ENCODE data around the gene L3HYPDH.
"Not testable (repeated sequence)": the region's sequence is repeated elsewhere in the genome, so short reads cannot be mapped to it uniquely, and the experiment has no call there.

Gene L3HYPDH

DNA sequence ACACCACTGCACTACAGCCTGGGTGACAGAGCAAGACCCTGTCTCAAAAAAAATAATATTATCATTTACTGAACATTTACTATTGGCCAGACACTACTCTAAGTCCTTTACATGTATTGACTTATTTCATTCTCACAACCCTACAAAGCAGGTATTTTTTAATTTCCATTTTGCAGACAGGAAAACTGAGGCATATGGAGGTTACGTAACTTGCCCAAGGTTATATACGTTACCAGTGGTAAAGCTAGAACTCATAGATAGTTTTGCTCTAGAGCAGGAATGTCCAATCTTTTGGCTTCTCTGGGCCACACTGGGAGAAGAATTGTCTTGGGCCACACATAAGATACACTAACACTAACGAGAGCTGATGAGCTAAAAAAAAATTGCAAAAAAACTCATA, 5.7 kb downstream of the L3HYPDH start:
- no peak for DNase-seq (ENCODE audit: low spot score)

DNA sequence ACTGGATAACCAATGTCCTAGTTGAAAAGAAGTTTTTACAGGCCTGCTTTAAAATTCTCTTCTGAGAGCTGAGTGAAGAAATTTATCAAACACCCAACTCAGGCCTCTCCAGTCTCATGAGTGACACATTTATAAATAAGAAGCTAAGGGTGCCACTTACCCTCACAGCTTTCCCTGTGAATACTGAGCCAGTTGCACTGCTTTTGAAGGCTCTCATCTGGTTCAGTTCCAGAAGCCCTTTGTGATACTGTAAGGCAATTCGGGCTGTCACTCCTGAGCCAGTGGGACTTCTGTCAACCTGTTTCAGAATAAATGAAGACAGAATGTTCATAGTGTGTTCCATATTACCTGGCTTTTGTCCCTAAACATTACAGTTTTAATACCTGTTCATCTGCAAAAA, 8.5 kb downstream of the L3HYPDH start:
- DNase-seq (ENCODE audit: low spot score), result no peak

DNA sequence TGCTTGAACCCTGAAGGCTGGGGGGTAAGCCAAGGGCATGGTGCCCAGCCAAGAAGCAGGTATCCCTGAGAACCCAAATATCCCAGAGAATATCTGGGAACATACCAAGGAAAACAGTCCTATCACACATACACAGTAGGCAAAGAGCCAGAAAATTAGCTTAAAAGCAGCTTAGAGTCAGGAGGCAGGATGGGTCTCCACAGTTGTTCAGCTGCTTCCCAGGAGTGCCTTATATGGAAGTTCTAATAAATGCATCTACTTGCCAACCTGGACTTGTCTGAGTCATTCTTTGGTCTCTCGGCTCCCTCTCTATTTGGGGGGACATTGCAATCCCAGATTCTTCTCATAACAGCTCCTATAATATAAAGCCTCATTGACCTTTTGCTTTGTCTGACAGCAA, 10.0 kb downstream of the L3HYPDH start:
- DNase-seq (ENCODE audit: low spot score), result no peak

GRCh38 chr14:59465316-59466135, 18.7 kb downstream of the L3HYPDH start, which contains the start of gene GPR135:
Gene GPR135, minus strand, starts transcription at chr14:59465380. Its CDS starts 154 bp downstream, at chr14:59465226.
- DNase-seq (ENCODE audit: low spot score), result no peak

DNA sequence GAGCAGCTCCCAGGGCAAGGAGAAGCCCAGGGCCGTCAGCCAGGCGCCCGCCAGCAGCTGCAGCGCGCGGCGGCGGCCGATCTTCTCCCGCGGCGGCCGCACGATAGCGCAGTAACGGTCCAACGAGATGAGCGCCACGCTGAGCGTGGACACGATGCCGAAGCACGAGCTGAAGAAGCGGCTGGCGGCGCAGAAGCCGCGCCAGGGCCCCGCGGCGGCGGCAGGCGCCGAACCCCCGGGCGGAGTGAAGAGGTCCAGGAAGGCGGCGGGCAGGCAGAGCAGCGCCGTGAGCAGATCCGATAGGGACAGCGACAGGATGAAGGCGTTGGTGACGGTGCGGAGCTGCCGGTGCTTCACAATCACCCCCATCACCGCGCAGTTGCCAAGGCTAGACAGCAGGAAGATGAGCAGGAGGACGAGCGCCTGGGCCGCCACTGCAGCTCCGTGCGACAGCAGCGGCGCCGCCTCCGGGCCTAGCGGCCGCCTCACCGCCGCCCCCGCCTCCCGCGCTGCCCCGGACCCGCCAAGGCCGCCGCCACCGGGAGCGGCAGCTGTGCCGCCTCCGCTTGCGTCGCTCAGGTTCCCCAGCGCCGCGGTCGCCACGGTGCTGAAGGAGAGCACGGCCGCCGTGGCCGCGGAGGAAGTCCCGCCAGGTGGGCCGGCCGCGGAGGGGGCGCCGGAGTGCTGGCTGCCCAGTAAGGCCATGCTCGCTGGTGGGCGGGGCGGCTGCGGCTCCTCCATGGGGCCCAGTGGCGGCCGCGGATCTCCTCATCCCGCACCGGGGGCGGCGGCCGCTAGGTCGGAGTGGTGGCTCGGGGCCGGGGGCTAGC, 19.5 kb downstream of the L3HYPDH start:
- DNase-seq (ENCODE audit: low spot score), result no peak

DNA sequence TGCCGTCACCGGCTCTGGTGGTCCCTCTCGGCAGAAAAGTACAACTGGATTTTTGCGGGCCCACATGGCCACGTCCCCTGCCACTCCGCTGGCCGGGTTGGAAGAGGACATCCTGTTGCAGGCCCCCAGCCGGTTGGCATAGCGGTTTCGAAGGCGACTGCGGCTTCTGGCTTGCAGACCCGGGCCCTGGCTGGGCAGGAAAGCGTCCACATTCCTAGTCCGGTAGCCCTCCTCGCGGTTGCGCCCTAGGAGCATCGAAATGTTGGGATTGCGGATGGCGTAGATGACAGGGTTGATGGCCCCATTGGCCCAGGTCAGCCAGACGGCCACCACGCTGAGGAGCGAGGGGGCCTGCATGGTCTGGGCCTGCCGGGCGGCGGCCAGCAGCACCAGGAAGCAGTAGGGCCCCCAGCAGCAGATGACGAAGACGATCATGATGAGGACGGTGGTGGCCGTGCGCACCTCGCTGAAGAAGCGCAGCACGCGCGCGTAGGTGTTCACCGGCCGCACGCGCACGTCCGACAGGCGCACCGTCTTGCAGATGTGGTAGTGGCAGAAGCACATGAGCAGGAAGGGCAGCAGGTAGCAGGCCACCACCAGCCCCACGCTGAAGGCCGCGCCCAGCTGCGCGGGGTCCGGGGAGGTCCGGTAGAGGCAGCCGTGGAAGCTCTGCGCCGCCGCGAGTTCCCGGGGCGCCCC, 20.3 kb downstream of the L3HYPDH start:
- DNase-seq (ENCODE audit: low spot score), result no peak

DNA sequence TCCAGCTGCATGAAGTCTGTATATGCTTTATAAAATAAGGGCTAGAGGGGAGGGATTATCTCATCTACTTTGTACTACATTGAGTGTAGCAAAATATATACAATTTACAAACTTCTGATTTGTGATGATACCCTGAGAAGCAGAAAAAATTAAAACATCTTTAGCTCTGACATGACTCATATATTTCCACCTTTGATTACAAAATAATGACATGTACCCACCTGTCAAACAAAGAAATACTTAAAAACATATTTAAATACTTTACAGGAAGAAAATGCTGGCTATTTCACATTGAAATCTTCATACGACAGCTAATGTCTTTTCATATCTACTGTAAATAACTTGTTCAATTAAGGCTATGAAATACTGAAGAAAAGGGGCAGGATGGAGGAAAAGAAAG, 22.3 kb downstream of the L3HYPDH start:
- DNase-seq (ENCODE audit: low spot score), result no peak

DNA sequence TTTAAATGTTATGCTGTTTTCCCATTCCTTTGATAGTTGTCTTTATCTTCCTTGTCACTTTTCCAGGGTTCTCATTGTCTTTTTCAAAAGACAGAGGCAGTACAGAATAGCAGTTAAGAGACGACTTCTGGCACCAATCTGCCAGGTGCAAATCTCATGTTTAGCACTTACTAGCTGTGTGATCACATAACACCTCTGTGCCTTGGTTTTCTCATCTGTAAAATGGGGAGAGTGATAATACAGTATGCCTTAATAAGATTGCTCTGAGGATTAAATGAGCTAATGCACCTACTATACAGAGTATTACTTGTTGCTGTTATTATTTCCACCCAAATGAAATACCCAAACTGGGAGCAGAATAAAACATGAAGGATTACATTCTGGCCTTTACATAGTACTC, 23.8 kb downstream of the L3HYPDH start:
- no peak for DNase-seq (ENCODE audit: low spot score)

DNA sequence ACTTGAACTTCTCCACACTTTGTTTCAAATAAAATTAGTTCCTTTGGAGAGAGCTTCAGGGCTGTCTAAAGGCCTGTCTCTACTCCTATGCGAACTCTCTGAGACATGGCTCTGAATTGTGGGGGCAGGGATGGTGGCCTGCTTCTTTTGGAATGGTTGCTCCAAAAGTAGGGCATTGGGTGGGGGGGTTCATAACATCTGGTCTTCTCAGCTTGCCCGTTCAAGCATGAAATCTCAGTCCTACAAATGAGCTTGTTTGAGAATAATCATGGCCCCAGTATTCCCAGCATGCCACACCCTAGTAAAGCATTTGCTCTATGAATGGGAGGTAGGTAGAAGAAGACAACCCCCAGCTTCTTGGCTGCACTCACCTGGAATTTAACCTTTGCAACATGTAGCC, 25.7 kb downstream of the L3HYPDH start:
- DNase-seq (ENCODE audit: low spot score), result no peak

DNA sequence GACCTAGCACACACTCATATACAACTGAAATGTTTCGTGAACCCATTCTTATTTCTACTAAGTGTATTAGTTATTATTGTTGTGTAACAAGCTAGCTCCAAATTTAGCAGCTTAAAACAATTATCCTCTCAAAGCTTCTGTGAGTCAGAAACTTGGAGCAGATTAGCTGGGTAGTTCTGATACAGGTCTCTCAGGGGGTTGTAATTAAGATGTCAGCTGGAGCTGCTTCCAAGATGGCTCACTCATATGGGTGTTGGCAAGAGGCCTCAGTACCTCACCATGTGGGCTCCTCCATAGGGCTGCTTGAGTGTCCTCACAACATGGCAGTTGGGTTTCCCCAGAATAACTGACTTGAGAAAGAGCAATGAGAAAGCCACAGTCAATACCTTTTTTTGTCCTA, 28.8 kb downstream of the L3HYPDH start:
- DNase-seq (ENCODE audit: low spot score), result no peak

- no peak for DNase-seq (ENCODE audit: low spot score)
These were observed 30.1 kb downstream of the L3HYPDH start for GRCh38 chr14:59454139-59454538.

GRCh38 chr14:59451849-59452248, 32.4 kb downstream of the L3HYPDH start:
- no peak for DNase-seq (ENCODE audit: low spot score)

DNA sequence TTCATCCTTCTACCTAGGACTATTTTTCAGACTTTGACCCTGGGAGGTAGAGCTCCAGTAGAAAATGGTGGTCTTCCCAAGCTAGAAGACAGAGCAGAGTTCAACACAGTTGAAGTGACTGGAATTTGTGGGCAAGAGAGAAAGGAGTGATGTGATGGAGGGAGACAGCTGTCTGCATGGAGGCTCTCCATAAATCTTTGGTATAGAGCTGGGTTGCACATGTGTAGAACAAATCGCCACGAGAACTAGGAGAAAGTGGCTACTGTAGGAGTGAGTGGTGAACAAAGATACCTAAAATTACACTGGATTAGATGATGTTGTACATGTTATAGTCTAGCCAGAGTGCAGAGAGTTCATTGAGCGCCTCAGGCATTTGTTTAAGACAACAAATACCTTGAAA, 33.5 kb downstream of the L3HYPDH start:
- no peak for DNase-seq (ENCODE audit: low spot score)

DNA sequence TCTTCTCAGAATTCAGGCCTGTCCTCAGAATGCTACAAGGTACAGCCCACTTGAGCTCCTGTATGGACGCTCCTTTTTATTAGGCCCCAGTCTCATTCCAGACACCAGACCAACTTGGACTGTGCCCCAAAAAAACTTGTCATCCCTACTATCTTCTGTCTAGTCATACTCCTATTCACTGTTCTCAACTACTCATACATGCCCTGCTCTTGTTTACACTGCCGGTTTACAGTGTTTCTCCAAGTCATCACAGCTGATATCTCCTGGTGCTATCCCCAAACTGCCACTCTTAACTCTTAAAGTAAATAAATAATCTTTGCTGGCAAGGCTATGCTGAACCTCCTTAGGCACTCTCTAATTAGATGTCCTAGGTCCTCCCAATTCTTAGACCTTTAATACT, 35.5 kb downstream of the L3HYPDH start:
- not testable (repeated sequence) for DNase-seq (ENCODE audit: low spot score)

DNA sequence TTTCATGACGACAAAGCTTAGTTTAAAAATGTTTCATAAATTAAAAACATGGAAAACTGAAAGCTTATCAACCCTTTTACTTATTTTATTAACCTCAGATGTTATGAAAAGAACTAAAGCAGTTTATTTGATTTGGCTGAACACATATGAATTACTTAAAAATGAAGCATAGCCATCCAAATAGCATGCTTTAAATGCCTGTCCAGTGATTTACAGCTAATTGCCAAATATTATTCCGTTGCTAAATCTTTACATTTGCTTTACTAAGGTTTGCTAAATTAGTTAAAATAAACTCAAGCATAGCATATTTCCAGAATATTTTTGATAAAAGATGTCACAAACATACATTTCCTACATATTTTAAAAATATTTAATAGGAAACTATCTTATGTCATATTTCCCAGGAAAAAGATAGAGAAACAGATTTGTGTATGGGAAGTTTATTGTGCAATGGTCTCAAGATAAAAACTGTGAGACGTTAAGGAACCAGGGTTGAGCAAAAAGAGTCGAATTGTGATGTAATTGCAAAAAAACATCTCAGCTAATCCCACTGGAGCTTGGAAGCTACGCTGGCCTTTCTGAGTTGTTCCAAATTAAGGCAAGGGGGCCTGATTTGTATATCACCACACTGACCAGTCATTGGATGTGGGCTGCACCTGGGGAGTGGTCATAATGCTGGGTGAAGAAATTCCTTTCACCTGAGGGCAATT, 44.8 kb downstream of the L3HYPDH start:
- no peak for DNase-seq (ENCODE audit: low spot score)

GRCh38 chr14:59438195-59438647, 46.0 kb downstream of the L3HYPDH start:
- DNase-seq (ENCODE audit: low spot score), result no peak

GRCh38 chr14:59435987-59436386, 48.2 kb downstream of the L3HYPDH start:
- DNase-seq (ENCODE audit: low spot score), result no peak

- DNase-seq (ENCODE audit: low spot score), result no peak
These were observed 49.1 kb downstream of the L3HYPDH start for GRCh38 chr14:59435101-59435500.

DNA sequence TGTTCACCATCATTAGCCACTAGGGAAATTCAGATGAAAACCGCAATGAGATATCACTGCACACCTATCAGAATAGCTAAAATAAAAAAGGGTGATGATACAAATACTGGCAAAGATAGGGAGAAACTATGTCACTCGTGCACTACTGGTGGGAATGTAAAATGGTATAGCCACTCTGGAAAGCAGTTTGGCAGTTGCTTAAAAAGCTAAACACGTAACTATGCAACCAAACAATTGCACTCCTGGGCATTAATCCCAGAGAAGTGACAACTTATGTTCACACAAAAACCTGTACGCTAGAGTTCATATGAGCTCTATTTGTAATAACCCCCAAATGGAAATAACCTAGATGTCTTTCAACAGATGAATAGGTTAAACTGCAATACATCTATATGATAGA, 54.4 kb downstream of the L3HYPDH start:
- DNase-seq (ENCODE audit: low spot score), result no peak

GRCh38 chr14:59428581-59429012, 55.6 kb downstream of the L3HYPDH start:
- DNase-seq (ENCODE audit: low spot score), result no peak

GRCh38 chr14:59427653-59428580, 56.3 kb downstream of the L3HYPDH start:
- no peak for DNase-seq (ENCODE audit: low spot score)
